Neural cell (in vitro differentiated cells): ENCODE results near the gene FGGY. TPM values are rescaled to one million over a fixed set of nuclear protein-coding genes. Genes with fewer than 3 reads are reported as not detected.

Source experiments
- H2AFZ ChIP-seq: fragments of 200-600, 300-800 bp; sonication (generic), shearing (Covaris generic); 2 replicates; pipeline ENCODE4 v1.6.0; 2014; ENCODE audit warnings: low read depth, mild to moderate bottlenecking, antibody characterized with exemption, low read length, moderate library complexity
- H3F3A ChIP-seq: fragments of 200-600 bp; shearing (Covaris generic); 2 replicates; pipeline ENCODE4 v1.6.1; 2016; ENCODE audit warnings: mild to moderate bottlenecking, moderate library complexity, mixed read lengths, antibody characterized with exemption, low read length; ENCODE audit not compliant: insufficient read depth, poor library complexity, severe bottlenecking
- H3K27ac ChIP-seq: fragments of 200-600, 300-800 bp; sonication (generic), shearing (Covaris generic); 2 replicates; pipeline ENCODE4 v1.5.1; 2014; ENCODE audit warnings: mild to moderate bottlenecking, low read length, moderate library complexity
- H3K27me3 ChIP-seq: fragments of 300-800, 200-600 bp; sonication (generic), shearing (Covaris generic); 2 replicates; pipeline ENCODE4 v1.6.0; 2014; ENCODE audit warnings: mild to moderate bottlenecking, low read depth, low read length, moderate library complexity; ENCODE audit not compliant: insufficient read depth
- H3K36me3 ChIP-seq: fragments of 300-800, 200-600 bp; sonication (generic), shearing (Covaris generic); 2 replicates; pipeline ENCODE4 v1.5.1; 2014; ENCODE audit warnings: mild to moderate bottlenecking, antibody characterized with exemption, low read length, moderate library complexity; ENCODE audit not compliant: insufficient read depth
- H3K4me2 ChIP-seq: fragments of 300-800, 200-600 bp; sonication (generic), shearing (Covaris generic); 2 replicates; pipeline ENCODE4 v1.6.0; 2014; ENCODE audit warnings: mild to moderate bottlenecking, low read length
- H3K4me3 ChIP-seq: fragments of 300-800, 200-600 bp; sonication (generic), shearing (Covaris generic); 2 replicates; pipeline ENCODE4 v1.5.1; 2014; ENCODE audit warnings: mild to moderate bottlenecking, low read length, moderate library complexity
- H3K79me2 ChIP-seq: fragments of 200-600 bp; shearing (Covaris generic); replicated peaks from 2 replicates; pipeline ENCODE4 v1.6.0; 2014; ENCODE audit warnings: mild to moderate bottlenecking, low read length, moderate library complexity; ENCODE audit not compliant: insufficient read depth
- H3K9ac ChIP-seq: fragments of 300-800, 200-600 bp; sonication (generic), shearing (Covaris generic); 2 replicates; pipeline ENCODE4 v1.6.1; 2016; ENCODE audit warnings: mild to moderate bottlenecking, low read length, mixed read lengths
- H3K9me2 ChIP-seq: fragments of 200-600 bp; shearing (Covaris generic); 2 replicates; pipeline ENCODE4 v1.6.1; 2016; ENCODE audit warnings: mild to moderate bottlenecking, low read length, mixed read lengths; ENCODE audit not compliant: insufficient read depth
- H3K9me3 ChIP-seq: fragments of 200-600, 300-800 bp; sonication (generic), shearing (Covaris generic); 2 replicates; pipeline ENCODE4 v1.6.1; 2016; ENCODE audit warnings: mild to moderate bottlenecking, mixed run types, low read length, moderate library complexity, mixed read lengths
- H4K20me1 ChIP-seq: fragments of 200-600 bp; shearing (Covaris generic); 2 replicates; pipeline ENCODE4 v1.6.1; 2016; ENCODE audit warnings: mild to moderate bottlenecking, mixed run types; ENCODE audit not compliant: insufficient read depth
- EP300 ChIP-seq: fragments of 450-650 bp; conservative IDR thresholded peaks from 2 replicates; pipeline ENCODE4 v1.6.1; 2014; ENCODE audit warnings: antibody characterized with exemption, mild to moderate bottlenecking, moderate library complexity; ENCODE audit not compliant: poor library complexity, severe bottlenecking
- EZH2 ChIP-seq: fragments of 200-600, 300-800 bp; shearing (Covaris generic), sonication (generic); IDR thresholded peaks from 2 replicates; pipeline ENCODE4 v1.6.1; 2014; ENCODE audit warnings: antibody characterized with exemption, low read length, borderline replicate concordance, mild to moderate bottlenecking; ENCODE audit not compliant: insufficient read depth, poor library complexity, severe bottlenecking
- MXI1 ChIP-seq: fragments of 450-650 bp; conservative IDR thresholded peaks from 2 replicates; pipeline ENCODE4 v1.6.1; 2014; ENCODE audit warnings: antibody characterized with exemption, mild to moderate bottlenecking; ENCODE audit not compliant: poor library complexity, severe bottlenecking
- POLR2AphosphoS5 ChIP-seq: IDR thresholded peaks from 2 replicates; pipeline ENCODE4 v1.6.1; 2012
- RAD21 ChIP-seq: fragments of 450-650 bp; conservative IDR thresholded peaks from 2 replicates; pipeline ENCODE4 v1.6.1; 2014; ENCODE audit warnings: antibody characterized with exemption, mild to moderate bottlenecking, moderate library complexity
- SMC3 ChIP-seq: fragments of 450-650 bp; conservative IDR thresholded peaks from 2 replicates; pipeline ENCODE4 v1.6.1; 2014; ENCODE audit warnings: antibody characterized with exemption, mild to moderate bottlenecking, moderate library complexity; ENCODE audit not compliant: poor library complexity
- TAF1 ChIP-seq: IDR thresholded peaks from 2 replicates; pipeline ENCODE4 v1.6.1; 2012; ENCODE audit warnings: low read depth
- polyA plus RNA-seq: library from polyadenylated mRNA; depleted of rRNA; stranded (reverse); fragments of >200 nt; gene quantifications from 2 replicates; pipeline ENCODE4 v1.2.3, GENCODE V29; 2014
- TF ChIP-seq, protein P1 (sequence below): IDR thresholded peaks from 2 replicates; pipeline ENCODE4 v1.6.1; 2012; ENCODE audit warnings: borderline replicate concordance
- TF ChIP-seq, protein P2 (sequence below): fragments of 450-650 bp; IDR thresholded peaks from 2 replicates; pipeline ENCODE4 v1.5.1; 2014; ENCODE audit warnings: antibody characterized with exemption, mild to moderate bottlenecking, moderate library complexity; ENCODE audit not compliant: poor library complexity, severe bottlenecking

FGGY gene
- polyA plus RNA-seq, 1 donor from 2014 or later, result 7.4 TPM

DNA sequence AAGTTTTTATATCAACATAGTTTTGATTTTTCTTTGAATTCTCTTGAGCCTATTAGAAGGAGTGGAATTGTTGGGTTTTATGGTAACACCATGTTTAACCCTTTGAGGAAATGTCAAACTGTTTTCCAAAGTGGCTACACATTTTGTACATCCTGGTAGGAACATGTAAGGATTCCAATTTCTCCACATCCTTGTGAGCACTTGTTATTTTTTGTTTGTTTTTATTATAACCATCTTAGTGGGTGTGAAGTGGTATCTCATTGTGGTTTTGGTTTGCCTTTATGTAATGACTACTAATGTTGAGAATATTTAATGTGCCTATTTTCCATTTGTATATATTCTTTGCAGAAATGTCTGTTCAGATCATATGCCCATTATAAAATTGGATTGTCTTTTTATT lies 120.5 kb downstream of the FGGY start:
- Histone ChIP-seq H3K79me2 (no peaks in the 10 kb centered on the region), H2AFZ (no peak overlapping the region), H3K27me3 (no peaks in the 10 kb centered on the region), H3K4me2 (no peak overlapping the region), H3K27ac (no peak overlapping the region), H3F3A (no peaks in the 10 kb centered on the region), H4K20me1 (no peaks in the 10 kb centered on the region), H3K9me3 (no peaks in the 10 kb centered on the region), H3K9me2 (no peaks in the 10 kb centered on the region), H3K4me3 (no peak overlapping the region), H3K9ac (no peak overlapping the region), H3K36me3 (no peaks in the 10 kb centered on the region)
- no peak for TF ChIP-seq RAD21
- no peak for TF ChIP-seq SMC3
- no peak for TF ChIP-seq EP300
- TF ChIP-seq, protein P1, sequence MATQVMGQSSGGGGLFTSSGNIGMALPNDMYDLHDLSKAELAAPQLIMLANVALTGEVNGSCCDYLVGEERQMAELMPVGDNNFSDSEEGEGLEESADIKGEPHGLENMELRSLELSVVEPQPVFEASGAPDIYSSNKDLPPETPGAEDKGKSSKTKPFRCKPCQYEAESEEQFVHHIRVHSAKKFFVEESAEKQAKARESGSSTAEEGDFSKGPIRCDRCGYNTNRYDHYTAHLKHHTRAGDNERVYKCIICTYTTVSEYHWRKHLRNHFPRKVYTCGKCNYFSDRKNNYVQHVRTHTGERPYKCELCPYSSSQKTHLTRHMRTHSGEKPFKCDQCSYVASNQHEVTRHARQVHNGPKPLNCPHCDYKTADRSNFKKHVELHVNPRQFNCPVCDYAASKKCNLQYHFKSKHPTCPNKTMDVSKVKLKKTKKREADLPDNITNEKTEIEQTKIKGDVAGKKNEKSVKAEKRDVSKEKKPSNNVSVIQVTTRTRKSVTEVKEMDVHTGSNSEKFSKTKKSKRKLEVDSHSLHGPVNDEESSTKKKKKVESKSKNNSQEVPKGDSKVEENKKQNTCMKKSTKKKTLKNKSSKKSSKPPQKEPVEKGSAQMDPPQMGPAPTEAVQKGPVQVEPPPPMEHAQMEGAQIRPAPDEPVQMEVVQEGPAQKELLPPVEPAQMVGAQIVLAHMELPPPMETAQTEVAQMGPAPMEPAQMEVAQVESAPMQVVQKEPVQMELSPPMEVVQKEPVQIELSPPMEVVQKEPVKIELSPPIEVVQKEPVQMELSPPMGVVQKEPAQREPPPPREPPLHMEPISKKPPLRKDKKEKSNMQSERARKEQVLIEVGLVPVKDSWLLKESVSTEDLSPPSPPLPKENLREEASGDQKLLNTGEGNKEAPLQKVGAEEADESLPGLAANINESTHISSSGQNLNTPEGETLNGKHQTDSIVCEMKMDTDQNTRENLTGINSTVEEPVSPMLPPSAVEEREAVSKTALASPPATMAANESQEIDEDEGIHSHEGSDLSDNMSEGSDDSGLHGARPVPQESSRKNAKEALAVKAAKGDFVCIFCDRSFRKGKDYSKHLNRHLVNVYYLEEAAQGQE, result no peak
- no peak for TF ChIP-seq EZH2
- no peak for TF ChIP-seq TAF1
- TF ChIP-seq MXI1, result no peak
- TF ChIP-seq, protein P2, sequence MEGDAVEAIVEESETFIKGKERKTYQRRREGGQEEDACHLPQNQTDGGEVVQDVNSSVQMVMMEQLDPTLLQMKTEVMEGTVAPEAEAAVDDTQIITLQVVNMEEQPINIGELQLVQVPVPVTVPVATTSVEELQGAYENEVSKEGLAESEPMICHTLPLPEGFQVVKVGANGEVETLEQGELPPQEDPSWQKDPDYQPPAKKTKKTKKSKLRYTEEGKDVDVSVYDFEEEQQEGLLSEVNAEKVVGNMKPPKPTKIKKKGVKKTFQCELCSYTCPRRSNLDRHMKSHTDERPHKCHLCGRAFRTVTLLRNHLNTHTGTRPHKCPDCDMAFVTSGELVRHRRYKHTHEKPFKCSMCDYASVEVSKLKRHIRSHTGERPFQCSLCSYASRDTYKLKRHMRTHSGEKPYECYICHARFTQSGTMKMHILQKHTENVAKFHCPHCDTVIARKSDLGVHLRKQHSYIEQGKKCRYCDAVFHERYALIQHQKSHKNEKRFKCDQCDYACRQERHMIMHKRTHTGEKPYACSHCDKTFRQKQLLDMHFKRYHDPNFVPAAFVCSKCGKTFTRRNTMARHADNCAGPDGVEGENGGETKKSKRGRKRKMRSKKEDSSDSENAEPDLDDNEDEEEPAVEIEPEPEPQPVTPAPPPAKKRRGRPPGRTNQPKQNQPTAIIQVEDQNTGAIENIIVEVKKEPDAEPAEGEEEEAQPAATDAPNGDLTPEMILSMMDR, result no peak

DNA sequence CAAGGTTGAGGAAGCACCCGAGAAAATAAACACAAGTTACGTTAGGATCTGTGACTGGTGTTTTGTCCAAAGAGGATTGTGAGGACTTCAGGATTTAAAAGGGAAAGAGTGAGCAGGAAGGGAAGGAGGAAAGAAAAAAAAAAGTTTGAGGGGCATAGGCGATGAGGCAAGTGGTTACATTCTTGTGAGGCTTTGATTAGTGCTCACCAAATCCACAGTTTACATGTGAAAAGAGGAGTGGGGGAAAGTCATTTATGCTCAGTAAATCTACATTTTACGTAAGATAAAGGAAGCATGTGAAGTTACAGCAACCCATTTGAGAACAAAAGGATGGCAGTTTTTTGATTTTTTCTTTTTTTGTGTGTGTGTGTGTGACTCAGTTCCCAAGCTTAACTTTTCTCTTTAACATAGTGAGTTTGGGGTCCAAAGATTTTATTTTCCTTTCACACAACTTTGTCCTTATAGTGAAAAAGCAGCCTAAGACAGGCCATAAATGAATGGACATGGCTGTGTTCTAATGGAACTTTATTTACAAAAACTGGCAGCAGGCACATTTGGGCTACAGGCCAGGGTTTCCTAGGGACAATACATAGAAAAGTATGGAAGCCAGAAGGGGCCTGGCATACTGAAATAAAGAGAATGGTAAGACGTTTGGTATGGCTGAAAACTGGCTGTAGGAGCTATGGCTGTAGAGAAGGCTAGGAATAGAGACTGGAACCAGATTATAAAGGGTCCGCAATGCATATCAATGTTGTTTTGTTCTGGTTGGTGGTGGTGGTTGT lies 121.7 kb downstream of the FGGY start:
- Histone ChIP-seq H3K4me3 (no peak overlapping the region), H3K4me2 (no peak overlapping the region), H3K9me3 (no peaks in the 10 kb centered on the region), H3K36me3 (no peaks in the 10 kb centered on the region), H3K27me3 (no peaks in the 10 kb centered on the region), H3F3A (no peaks in the 10 kb centered on the region), H3K79me2 (no peaks in the 10 kb centered on the region), H3K27ac (no peak overlapping the region), H2AFZ (no peak overlapping the region), H3K9me2 (no peaks in the 10 kb centered on the region), H4K20me1 (no peaks in the 10 kb centered on the region), H3K9ac (no peak overlapping the region)
- no peak for TF ChIP-seq RAD21
- TF ChIP-seq, protein P2, result no peak
- TF ChIP-seq, protein P1, result no peak
- no peak for TF ChIP-seq MXI1
- TF ChIP-seq TAF1, result no peak
- no peak for TF ChIP-seq POLR2AphosphoS5
- TF ChIP-seq EP300, result no peak
- TF ChIP-seq SMC3, result no peak
- TF ChIP-seq EZH2, result no peak
